ENCODE data around the gene CXXC5. TPM values are rescaled to one million over a fixed set of nuclear protein-coding genes. Genes with fewer than 3 reads are reported as not detected.

Gene CXXC5
- polyA plus RNA-seq, 1 donor from 2014 or later = 24.4 TPM

GRCh38 chr5:139634028-139634325, 14.2 kb upstream of the CXXC5 start:
- Histone ChIP-seq H3K4me3 (ENCODE audit: low read length) (no peak overlapping the region), H3K79me2 (replicated peaks; ENCODE audit: insufficient read depth, low read length) (no peaks in the 10 kb centered on the region), H3K4me2 (ENCODE audit: low read length) (no peak overlapping the region), H3K9ac (ENCODE audit: low read length) (no peak overlapping the region), H4K20me1 (ENCODE audit: insufficient read depth) (no peaks in the 10 kb centered on the region), H3K27ac (ENCODE audit: low read length) (no peak overlapping the region), H3K9me3 (ENCODE audit: low read length) (no peaks in the 10 kb centered on the region), H2AFZ (ENCODE audit: low read depth, low read length) (no peak overlapping the region), H3K27me3 (ENCODE audit: insufficient read depth, low read depth, low read length) (no peaks in the 10 kb centered on the region), H3K9me2 (ENCODE audit: insufficient read depth, low read length) (no peaks in the 10 kb centered on the region), H3F3A (ENCODE audit: insufficient read depth, low read length, poor library complexity, severe bottlenecking) (no peaks in the 10 kb centered on the region), H3K36me3 (ENCODE audit: insufficient read depth, low read length) (no peaks in the 10 kb centered on the region)
- TF ChIP-seq EZH2 (IDR thresholded peaks at IDR 0.05; ENCODE audit: borderline replicate concordance, insufficient read depth, low read length, poor library complexity, severe bottlenecking) = no peak
- no peak for TF ChIP-seq EP300 (conservative IDR thresholded peaks at IDR 0.05; ENCODE audit: poor library complexity, severe bottlenecking)
- TF ChIP-seq MXI1 (conservative IDR thresholded peaks at IDR 0.05; ENCODE audit: poor library complexity, severe bottlenecking) = no peak
- TF ChIP-seq CTCF (IDR thresholded peaks at IDR 0.05; ENCODE audit: poor library complexity, severe bottlenecking) = no peak
- no peak for TF ChIP-seq POLR2AphosphoS5 (IDR thresholded peaks at IDR 0.05)
- TF ChIP-seq SMC3 (conservative IDR thresholded peaks at IDR 0.05; ENCODE audit: poor library complexity) = no peak
- no peak for TF ChIP-seq TAF1 (IDR thresholded peaks at IDR 0.05; ENCODE audit: low read depth)
- no peak for TF ChIP-seq REST (IDR thresholded peaks at IDR 0.05; ENCODE audit: borderline replicate concordance)

- Histone ChIP-seq H3K4me2 (ENCODE audit: low read length) (no peak overlapping the region), H4K20me1 (ENCODE audit: insufficient read depth) (no peaks in the 10 kb centered on the region), H3K27me3 (ENCODE audit: insufficient read depth, low read depth, low read length) (no peaks in the 10 kb centered on the region), H3K4me3 (ENCODE audit: low read length) (no peak overlapping the region), H3K9me3 (ENCODE audit: low read length) (no peaks in the 10 kb centered on the region), H3K27ac (ENCODE audit: low read length) (no peak overlapping the region), H3K36me3 (ENCODE audit: insufficient read depth, low read length) (no peaks in the 10 kb centered on the region), H2AFZ (ENCODE audit: low read depth, low read length) (no peak overlapping the region), H3K9ac (ENCODE audit: low read length) (no peak overlapping the region), H3K79me2 (replicated peaks; ENCODE audit: insufficient read depth, low read length) (no peaks in the 10 kb centered on the region), H3K9me2 (ENCODE audit: insufficient read depth, low read length) (no peaks in the 10 kb centered on the region), H3F3A (ENCODE audit: insufficient read depth, low read length, poor library complexity, severe bottlenecking) (no peaks in the 10 kb centered on the region)
- no peak for TF ChIP-seq EP300 (conservative IDR thresholded peaks at IDR 0.05; ENCODE audit: poor library complexity, severe bottlenecking)
- TF ChIP-seq EZH2 (IDR thresholded peaks at IDR 0.05; ENCODE audit: borderline replicate concordance, insufficient read depth, low read length, poor library complexity, severe bottlenecking) = no peak
- TF ChIP-seq RAD21 (conservative IDR thresholded peaks at IDR 0.05) = no peak
- TF ChIP-seq SMC3 (conservative IDR thresholded peaks at IDR 0.05; ENCODE audit: poor library complexity) = no peak
- TF ChIP-seq POLR2AphosphoS5 (IDR thresholded peaks at IDR 0.05) = no peak
- no peak for TF ChIP-seq TAF1 (IDR thresholded peaks at IDR 0.05; ENCODE audit: low read depth)
- TF ChIP-seq CTCF (IDR thresholded peaks at IDR 0.05; ENCODE audit: poor library complexity, severe bottlenecking) = no peak
- no peak for TF ChIP-seq REST (IDR thresholded peaks at IDR 0.05; ENCODE audit: borderline replicate concordance)
Observed at GRCh38 chr5:139634541-139634940, 13.6 kb upstream of the CXXC5 start.

All from neural cell (in vitro differentiated cells).